Myocyte (in vitro differentiated cells): ENCODE measurements around the gene SRSF10. TPM values are rescaled to one million over a fixed set of nuclear protein-coding genes. Genes with fewer than 3 reads are reported as not detected.

Source experiments
- DNase-seq: peaks from one replicate; pipeline ENCODE4 v3.0.0-alpha.2; 2012; ENCODE audit warnings: low read depth
- microRNA counts: library from miRNA; unstranded; fragments of <30 nt; microRNA quantifications from one replicate; lab custom pipeline; 2016
- microRNA-seq: library from miRNA; unstranded; fragments of <30 nt; microRNA quantifications from one replicate; pipeline ENCODE4, GENCODE V29; 2016
- total RNA-seq: library from RNA; depleted of rRNA; stranded (reverse); fragments of >200 nt; gene quantifications from 2 replicates; pipeline ENCODE4 v1.2.3, GENCODE V29; 2014

SRSF10 gene
- total RNA-seq, 1 donor from 2014 or later, result 90.9 TPM

- no peak for DNase-seq
These were observed 65.2 kb downstream of the SRSF10 start for GRCh38 chr1:23914921-23915320.

MicroRNAs encoded within 50 kb of the gene (microRNA counts, 767-probe panel; counts per million panel counts)
- microRNA hsa-miR-378f (lab: Ali Mortazavi, UCI), result not detected

Small RNA genes lying within 50 kb of the gene (microRNA-seq; reads per million reads assigned to microRNA genes)
- not detected for gene MIR378F

Other genes starting within 250 kb of the SRSF10 start
- gene ELOA, start 236.9 kb downstream of the SRSF10 start, total RNA-seq, result 38.7 and 43.2 TPM in 2 replicates
- 51.7 and 53.4 TPM in 2 replicates for gene PITHD1, start 201.9 kb downstream of the SRSF10 start, total RNA-seq
- 52.5 and 58.3 TPM in 2 replicates for gene LYPLA2, start 189.2 kb downstream of the SRSF10 start, total RNA-seq
- 28.4 and 32.0 TPM in 2 replicates for gene GALE, start 179.6 kb downstream of the SRSF10 start, total RNA-seq
- 38.1 and 42.5 TPM in 2 replicates for gene HMGCL, start 154.9 kb downstream of the SRSF10 start, total RNA-seq
- 17.1 and 18.4 TPM in 2 replicates for gene FUCA1, start 112.0 kb downstream of the SRSF10 start, total RNA-seq
- gene CNR2, start 67.0 kb downstream of the SRSF10 start, total RNA-seq, result not detected in 2 replicates
- gene PNRC2, start 20.5 kb downstream of the SRSF10 start, total RNA-seq, result 64.8 and 73.8 TPM in 2 replicates
- 113 and 161 TPM in 2 replicates for gene MYOM3, start 131.8 kb upstream of the SRSF10 start, total RNA-seq
- gene IL22RA1, start 162.8 kb upstream of the SRSF10 start, total RNA-seq, result not detected in 2 replicates
- 0.13 and 0.26 TPM in 2 replicates for gene IFNLR1, start 207.0 kb upstream of the SRSF10 start, total RNA-seq